Fibroblast of peridontal ligament (primary cell): ENCODE results near the gene TLE7.

Source experiments
- DNase-seq: peaks from one replicate; pipeline ENCODE4 v3.0.0-alpha.2; 2010; ENCODE audit errors: extremely low read depth

TLE7 gene

GRCh38 chr16:71412270-71413160 lies 29.3 kb downstream of the TLE7 start:
- DNase-seq = peak; percentile 76

DNA sequence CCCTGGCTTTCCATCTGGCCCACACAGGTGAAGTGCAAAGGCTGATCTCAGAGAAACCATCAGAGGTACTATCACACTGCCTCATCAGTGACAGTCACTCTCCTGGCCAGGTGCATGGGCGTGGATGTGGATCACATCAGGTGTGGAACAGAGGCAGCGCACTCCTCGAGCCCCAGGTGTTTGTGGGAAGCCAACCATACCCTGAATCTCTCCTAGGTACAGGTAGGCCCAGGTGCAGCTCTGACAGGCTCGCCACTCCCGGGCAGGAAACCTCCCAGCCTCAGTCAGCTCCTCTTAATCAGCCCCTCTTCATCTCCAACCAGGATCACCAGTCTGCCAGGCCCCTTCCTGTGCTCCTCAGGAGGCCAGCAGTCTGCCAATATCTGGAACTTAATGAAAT lies 31.7 kb downstream of the TLE7 start:
- DNase-seq = no peak

GRCh38 chr16:71409011-71409775 lies 32.7 kb downstream of the TLE7 start:
- no peak for DNase-seq

- no peak for DNase-seq
These were observed 33.3 kb downstream of the TLE7 start for GRCh38 chr16:71408536-71408935.

- no peak for DNase-seq
These were observed 34.1 kb downstream of the TLE7 start for GRCh38 chr16:71407731-71408130.

DNA sequence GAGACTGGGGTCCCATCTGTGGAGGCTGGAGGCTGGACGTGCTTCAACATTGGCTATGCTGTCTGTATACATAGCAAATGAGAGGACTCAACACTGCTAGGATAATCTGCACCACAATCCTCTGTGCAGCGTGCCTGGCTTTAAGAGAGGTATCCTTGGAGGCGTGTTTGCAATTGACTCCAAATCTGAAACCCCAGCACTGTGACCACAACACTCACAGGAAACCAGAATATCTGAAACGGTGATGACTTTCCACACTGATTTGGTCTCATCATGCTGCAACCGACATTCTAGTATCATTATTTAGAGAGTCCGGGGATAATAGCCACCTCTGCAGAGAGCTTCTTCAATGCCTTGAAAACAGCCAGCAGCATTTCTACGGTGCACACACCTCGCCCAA lies 35.1 kb downstream of the TLE7 start:
- DNase-seq = no peak

DNA sequence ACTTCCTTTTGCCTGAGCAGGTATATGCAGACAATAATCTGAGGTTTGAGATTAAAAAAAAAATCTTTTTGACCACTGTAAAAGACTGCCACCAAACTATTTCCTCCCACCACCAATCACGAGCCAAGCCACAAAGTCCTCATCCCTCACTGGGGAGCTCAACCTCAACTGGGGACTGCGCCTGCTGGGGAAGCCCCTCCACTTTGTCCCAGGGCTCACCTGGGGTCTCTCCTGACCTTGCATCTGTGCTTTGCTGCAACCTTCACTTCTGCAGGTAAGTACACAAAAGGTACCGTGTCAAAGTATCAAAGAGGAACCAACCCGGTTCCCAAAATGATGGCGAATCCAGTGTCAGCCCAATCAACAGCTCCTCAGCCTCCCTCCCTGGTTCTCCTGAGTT lies 35.5 kb downstream of the TLE7 start:
- DNase-seq = no peak

DNA sequence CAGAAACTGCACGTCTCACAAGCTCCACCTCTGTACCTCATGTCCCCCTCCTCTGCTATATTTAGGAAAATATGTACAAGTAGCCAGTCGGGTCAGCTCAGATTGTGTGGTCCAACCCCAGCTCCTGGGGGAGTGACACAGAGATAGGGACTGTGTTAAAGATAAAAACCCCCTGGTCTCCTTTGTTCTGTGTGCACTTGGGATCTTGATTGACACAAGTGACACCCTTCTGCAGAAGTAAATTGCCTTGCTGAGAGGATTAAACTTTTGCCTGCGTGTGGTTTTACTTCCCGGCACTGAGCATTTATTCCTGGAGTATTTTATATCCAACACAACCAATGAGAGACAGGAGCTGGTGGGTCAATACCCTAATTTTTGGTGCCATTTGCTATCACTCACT lies 37.5 kb downstream of the TLE7 start:
- no peak for DNase-seq

DNA sequence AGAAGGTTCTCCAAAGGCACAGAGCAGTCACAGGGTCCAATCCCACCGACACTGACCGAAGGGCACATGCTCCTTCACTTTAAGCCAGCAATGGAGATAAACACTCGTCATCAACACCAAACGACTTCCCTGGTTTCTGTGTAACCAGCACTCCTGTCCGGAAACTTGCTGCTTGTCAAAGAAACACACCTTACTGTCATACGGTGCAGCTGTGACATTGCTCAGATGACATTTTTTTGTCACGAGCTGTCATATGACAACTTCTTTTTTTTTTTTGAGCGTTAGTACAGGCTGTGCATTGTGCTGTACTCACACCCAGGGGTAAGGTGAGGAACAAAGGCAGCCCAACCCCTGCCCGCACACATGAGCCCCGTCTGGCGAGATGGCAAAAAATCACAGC lies 39.2 kb downstream of the TLE7 start:
- DNase-seq = no peak

- no peak for DNase-seq
These were observed 39.8 kb downstream of the TLE7 start for GRCh38 chr16:71402007-71402406.

- DNase-seq = no peak
These were observed 41.9 kb downstream of the TLE7 start for GRCh38 chr16:71399801-71400563.

DNA sequence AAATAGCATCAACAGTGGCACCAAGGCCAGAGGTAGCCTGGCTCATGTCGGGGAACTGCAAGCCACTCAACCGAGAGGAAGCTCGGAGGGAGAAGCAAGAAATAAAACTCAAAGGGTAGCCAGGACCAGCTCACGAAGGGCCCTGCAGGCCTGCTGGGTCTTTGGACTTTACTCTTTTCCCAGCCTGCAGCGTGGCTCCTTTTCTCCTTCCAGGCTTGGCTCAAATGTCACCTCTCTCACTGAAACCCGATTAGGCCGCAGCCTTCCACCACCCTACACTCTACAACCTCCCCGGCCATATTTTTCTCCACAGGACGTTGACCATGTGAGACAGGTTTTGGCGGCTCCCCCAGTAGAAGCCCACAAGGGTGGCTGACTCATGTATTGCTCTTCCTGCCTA lies 45.3 kb downstream of the TLE7 start:
- DNase-seq = no peak

DNA sequence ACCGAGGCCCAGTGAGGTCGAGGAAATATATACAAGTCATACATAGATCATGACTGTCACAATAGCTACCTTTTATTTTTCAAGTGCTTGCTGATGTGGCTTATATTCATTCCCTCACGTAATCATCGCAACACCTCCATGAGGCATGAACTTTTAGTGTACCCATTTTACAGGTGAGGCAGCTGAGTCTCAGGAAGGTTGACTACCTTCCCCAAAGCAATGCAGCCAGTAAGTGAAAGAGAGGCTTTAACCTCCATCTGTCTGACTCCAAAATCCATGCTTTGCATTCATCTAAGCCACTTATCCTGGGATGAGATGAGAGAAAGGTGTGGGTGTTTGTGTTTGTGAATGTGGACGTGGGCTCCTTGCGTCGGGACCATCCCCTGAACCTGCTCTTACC lies 52.5 kb downstream of the TLE7 start:
- DNase-seq = no peak

- no peak for DNase-seq
These were observed 54.6 kb downstream of the TLE7 start for GRCh38 chr16:71387045-71387871.

DNA sequence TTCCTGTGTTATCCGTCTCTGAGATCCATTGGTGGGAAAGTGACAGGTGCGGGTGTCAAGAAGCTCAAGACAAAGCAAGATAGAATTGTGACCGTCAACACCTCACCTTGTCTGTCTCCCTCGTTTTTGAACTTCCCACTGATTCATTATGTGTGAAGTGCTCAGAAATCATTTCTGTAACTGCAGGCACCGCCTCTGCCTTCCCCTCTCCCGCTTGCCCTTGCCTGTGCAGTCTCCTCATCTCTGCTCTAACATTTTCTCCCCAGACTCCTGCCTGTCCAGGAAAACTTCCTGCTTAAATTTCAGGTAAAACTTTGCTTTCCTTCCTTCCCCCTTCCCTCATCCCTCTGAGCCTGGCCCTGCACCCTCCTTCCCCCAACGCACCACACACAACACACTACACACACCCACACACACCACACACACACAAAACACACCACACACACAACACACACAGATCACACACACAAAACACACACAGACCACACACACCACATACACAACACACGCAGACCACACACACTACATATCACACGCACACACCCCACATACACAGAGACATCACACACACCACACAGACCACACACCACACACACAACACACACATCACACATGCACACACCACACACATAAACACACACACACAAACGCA lies 57.7 kb downstream of the TLE7 start:
- DNase-seq = no peak

GRCh38 chr16:71383054-71383773 lies 58.6 kb downstream of the TLE7 start:
- DNase-seq = no peak

- no peak for DNase-seq
These were observed 61.0 kb downstream of the TLE7 start for GRCh38 chr16:71380831-71381230.
